ENCODE data around the gene BCL2L11.
A peak's percentile ranks its signal among the peaks of the same experiment; 100 is the strongest.

Gene BCL2L11

GRCh38 chr2:111145103-111145760, 24.5 kb downstream of the BCL2L11 start:
- no peak for DNase-seq

GRCh38 chr2:111145951-111146350, 25.2 kb downstream of the BCL2L11 start:
- DNase-seq, result no peak

GRCh38 chr2:111148225-111148873, 27.6 kb downstream of the BCL2L11 start:
- DNase-seq, result no peak

GRCh38 chr2:111148925-111149324, 28.2 kb downstream of the BCL2L11 start:
- DNase-seq, result no peak

GRCh38 chr2:111149882-111150455, 29.3 kb downstream of the BCL2L11 start:
- no peak for DNase-seq

GRCh38 chr2:111154758-111155157, 34.0 kb downstream of the BCL2L11 start:
- no peak for DNase-seq

GRCh38 chr2:111155610-111156009, 34.9 kb downstream of the BCL2L11 start:
- no peak for DNase-seq

GRCh38 chr2:111156529-111156928, 35.8 kb downstream of the BCL2L11 start:
- DNase-seq, result no peak

GRCh38 chr2:111157071-111157661, 36.5 kb downstream of the BCL2L11 start:
- DNase-seq, result peak; percentile 17

- DNase-seq, result no peak
Observed at GRCh38 chr2:111157798-111158197, 37.1 kb downstream of the BCL2L11 start.

GRCh38 chr2:111159641-111160040, 38.9 kb downstream of the BCL2L11 start:
- no peak for DNase-seq

GRCh38 chr2:111160758-111161157, 40.0 kb downstream of the BCL2L11 start:
- no peak for DNase-seq

GRCh38 chr2:111161971-111162370, 41.3 kb downstream of the BCL2L11 start:
- DNase-seq, result peak; percentile 97

- no peak for DNase-seq
Observed at GRCh38 chr2:111162718-111163331, 42.1 kb downstream of the BCL2L11 start.

- no peak for DNase-seq
Observed at GRCh38 chr2:111164078-111164477, 43.4 kb downstream of the BCL2L11 start.

GRCh38 chr2:111165084-111165483, 44.4 kb downstream of the BCL2L11 start:
- DNase-seq, result no peak

GRCh38 chr2:111166115-111166514, 45.4 kb downstream of the BCL2L11 start:
- no peak for DNase-seq

- DNase-seq, result no peak
Observed at GRCh38 chr2:111167076-111167862, 46.6 kb downstream of the BCL2L11 start.

GRCh38 chr2:111167863-111168162, 47.1 kb downstream of the BCL2L11 start:
- DNase-seq, result no peak

GRCh38 chr2:111168528-111169239, 48.0 kb downstream of the BCL2L11 start:
- DNase-seq, result no peak

GRCh38 chr2:111169268-111169667, 48.6 kb downstream of the BCL2L11 start:
- DNase-seq, result no peak

- no peak for DNase-seq
Observed at GRCh38 chr2:111169924-111170323, 49.2 kb downstream of the BCL2L11 start.
